IPS-NIHi11 (cell line): ENCODE measurements around the gene PRDX5.

ENCODE experiments used
- DNase-seq: peaks from one replicate; pipeline ENCODE4 v3.0.0; 2012; ENCODE audit warnings: mixed read lengths, low spot score

PRDX5 gene

DNA sequence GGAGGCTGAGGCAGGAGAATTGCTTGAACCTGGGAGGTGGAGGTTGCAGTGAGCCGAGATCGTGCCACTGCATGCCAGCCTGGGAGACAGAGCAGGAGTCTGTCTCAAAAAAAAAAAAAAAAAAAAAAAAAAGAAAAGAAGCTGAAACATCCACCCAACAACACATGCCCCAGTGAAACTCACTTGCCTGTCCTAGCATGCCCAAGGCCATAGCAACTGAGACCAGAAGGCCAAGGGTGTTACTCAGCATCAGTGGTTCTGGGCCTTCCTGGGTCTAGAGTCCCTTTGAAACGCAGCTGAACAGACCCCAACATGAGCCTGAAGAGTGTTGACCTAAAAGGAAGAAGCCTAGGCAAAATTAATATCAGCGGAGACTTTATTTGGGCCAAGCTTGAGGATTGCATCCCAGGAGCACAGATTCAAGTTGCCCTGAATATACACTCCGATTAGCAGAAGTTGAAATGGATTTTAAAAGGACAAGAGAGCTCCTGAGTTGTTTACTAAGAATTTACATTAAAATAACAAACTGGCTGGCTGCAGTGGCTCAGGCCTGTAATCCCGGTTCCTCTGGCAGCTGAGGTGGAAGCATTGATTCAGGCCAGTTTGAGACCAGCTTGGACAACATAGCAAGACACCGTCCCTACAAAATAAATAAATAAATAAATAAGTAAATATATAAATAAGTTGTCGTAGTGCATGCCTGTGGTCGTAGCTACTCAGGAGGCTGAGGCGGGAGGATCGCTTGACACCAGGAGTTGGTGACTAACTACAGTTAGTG lies 7.0 kb downstream of the PRDX5 start:
- no peak for DNase-seq

DNA sequence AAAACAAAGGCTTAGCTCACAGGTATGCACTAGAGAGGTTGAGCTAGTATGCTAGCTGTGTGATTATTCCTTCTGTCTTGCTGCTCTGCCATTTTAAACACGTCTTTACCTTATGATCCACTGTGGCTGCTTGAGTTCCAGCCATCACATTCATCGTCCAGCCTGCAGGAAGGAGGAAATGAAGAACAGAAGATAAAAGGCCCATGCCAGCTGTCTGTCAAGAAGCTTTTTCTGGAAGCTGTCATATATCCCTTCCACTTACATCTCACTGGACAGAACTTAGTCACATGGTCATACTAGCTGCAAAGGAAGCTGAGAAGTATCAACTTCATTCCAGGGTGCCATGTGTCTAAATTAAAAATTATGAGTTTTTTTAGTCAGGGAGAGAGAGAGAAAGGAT lies 9.5 kb downstream of the PRDX5 start:
- no peak for DNase-seq

DNA sequence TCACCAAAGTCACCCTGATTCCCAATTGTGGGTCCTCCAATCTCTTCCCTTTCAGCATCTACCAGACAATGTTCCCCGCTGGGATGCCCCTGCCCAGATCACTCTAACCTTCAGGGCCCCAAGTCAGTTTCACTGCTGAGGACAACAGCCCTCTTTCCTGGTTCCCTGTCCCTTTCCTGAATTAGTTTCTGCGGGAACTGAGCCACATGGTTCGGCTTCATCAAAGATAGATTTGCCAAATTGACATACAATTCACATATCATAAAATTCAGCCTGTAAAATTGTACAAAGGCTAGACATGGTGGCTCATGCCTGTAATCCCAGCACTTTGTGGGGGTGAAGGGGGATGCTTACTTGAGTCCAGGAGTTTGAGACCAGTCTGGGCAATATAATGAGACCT lies 10.1 kb downstream of the PRDX5 start:
- no peak for DNase-seq

DNA sequence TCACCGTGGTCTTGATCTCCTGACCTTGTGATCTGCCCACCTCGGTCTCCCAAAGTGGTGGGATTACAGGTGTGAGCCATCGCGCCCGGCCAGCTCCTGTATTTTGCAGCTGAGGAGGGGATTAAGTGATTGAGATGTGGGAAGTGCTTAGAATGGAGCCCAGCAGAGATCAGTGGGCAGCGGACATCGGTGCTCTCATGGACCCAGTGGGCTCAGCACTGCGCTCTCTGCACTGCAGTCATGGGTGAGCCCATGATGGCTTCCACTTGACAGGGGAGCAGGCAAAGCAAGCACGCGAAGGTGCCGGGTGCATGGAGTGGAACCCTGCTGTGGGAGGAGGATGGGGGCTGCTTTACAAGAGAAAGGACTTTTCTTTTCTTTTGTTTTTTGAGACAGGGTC lies 13.0 kb downstream of the PRDX5 start:
- no peak for DNase-seq

DNA sequence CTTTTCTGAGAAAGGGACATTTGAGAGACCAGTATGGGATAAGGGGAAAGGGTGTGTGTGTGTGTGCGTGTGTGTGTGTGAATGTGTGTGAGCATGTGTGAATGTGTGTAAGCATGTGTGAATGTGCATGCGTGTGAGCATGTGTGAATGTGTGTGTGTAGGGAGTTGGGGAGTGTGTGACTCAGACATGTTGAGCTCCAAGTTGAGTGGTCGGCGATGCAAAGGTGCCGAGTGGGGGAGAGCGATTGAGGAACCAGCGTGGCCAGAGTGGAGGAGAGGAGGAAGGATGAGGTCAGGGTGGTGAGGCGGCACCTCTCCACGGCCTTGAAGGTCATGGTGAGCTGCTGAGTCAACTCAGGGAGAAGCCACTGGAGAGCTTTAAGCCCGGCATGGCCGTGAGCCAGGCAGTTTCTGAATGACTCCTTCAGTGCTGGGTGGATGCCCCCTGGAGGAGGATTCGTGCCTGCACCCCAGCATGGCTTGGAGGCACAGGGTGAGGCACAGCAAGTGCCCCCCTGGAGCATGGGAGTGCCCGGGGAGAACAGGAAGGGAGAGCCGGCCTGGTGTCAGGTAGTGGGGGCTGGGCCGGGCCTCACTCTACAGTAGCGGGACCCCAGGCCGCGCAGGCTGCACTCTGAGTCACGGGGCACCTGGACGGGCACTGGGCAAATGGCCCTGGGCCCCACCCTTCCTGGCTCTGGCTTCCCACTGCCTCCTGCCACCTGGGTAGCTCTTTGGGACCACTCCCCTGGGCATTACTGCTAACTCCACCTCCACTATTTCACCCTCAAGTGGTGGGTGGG lies 13.8 kb downstream of the PRDX5 start:
- peak; percentile 74 for DNase-seq

DNA sequence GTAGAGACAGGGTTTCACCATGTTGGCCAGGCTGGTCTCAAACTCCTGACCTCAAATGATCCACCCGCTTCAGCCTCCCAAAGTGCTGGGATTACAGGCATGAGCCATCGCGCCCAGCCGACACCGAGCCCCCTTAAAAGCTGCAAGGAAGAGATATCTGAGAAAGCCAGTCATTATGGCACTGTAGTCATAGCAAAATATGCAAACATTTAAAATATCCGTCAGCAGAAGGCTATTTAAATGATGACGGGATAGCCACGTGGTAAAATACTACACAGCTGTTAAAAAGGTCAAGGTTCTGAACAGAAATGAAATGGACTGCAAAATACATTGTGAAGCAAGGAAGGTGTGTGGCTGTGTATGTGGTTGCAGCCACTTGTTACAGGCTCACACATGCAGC lies 15.6 kb downstream of the PRDX5 start:
- DNase-seq, result no peak

DNA sequence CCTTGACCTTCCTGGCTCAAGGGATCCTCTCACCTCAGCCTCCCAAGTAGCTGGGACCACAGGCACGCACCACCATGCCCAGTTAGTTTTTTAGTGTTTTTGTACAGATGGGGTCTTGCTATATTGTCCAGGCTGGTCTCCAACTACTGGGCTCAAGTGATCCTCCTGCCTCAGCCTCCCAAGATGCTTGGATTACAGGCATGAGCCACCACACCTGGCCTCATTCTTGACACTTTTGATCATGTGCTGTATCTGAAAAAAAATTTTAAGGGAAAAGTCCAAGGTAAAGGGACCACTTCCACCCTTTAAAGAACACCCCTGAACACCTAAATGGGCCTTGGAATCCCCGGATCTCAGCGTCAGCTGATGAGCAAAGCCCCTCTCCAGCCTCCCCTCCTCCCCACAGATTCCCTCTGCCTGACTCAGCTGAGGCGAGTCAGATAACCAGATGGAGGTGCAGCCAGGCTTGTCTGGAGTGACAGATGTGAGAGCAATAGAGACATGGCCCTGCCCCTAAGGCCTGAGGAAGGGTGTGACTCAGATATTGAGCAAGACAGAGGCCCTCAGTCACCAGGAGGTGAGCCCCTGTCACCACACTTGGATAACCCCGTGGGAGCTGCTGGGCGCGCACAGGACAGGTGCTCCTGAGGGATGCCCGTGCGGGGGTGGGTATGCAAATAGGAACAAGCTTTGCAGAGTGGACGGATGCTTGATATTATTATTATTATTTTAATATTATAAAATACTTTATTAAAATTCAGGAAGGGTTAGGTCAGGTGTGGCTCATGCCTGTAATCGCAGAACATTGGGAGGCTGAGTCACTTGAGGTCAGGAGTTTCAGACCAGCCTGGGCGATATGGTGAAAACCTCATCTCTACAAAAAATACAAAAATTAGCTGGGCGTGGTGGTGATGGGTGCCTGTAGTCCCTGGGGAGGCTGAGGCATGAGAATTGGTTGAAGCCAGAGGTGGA lies 17.1 kb downstream of the PRDX5 start:
- DNase-seq, result peak; percentile 70

DNA sequence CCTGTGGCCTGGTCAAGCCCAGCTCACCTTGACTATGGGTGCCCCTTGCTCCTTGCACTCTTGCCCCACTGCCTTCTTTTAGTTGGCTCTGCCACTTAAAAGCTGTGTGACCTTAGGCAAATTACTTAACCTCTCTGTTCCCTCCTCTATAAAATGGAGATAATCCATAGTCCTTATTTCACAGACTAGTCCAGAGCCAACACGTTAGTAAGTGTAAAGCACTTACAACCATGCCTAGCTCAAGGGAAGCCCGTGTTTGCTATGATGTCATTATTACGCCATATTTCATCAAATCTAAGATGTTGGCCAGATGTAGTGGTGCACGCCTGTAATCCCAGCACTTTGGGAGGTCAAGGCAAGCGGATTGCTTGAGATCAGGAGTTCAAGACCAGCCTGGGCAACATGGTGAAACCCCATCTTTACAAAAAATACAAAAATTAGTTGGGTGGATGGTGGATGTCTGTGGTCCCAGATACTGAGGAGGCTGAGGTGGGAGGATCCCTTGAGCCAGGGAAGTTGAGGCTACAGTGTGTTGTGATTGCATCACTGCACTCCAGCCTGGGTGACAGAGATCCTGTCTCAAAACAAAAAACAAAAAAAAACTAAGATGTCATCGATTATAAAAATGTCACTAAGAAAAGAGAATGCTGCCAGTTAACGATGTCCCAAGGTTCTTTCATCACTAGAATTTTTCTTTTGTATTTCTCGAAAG lies 19.8 kb downstream of the PRDX5 start:
- DNase-seq, result no peak

DNA sequence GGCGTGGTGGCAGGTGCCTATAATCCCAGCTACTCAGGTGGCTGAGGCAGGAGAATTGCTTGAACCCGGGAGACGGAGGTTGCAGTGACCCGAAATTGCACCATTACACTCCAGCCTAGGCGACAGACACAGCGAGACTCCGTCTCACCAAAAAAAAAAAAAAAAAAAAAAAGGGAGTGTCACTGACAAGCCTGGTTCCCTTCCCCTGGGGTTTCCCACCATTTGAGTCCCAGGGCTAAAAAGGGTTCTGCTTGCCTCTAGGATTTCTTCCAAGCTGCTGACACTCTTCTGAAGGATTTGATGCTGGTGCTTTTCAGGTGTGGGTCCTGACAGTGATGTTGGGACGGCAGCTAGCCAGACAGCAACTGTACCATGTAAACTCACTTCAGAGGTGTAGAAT lies 20.8 kb downstream of the PRDX5 start:
- no peak for DNase-seq

DNA sequence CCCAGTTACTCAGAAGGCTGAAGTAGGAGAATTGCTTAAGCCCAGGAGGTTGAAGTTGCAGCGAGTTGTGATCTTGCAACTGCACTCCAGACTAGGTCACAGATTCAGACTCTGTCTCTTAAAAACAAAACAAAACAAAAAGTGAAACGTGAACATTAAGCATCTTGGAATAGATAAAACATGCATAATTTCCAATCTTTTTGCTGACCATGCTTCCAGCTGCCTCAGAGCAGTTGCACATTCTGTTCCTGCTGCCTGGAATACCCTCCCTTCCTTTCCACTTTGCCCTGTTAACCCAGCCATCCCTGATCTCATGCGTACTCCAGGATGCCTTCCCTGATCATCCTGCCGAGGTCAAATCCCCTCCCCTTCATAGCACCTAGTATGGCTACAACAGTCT lies 21.4 kb downstream of the PRDX5 start:
- no peak for DNase-seq

DNA sequence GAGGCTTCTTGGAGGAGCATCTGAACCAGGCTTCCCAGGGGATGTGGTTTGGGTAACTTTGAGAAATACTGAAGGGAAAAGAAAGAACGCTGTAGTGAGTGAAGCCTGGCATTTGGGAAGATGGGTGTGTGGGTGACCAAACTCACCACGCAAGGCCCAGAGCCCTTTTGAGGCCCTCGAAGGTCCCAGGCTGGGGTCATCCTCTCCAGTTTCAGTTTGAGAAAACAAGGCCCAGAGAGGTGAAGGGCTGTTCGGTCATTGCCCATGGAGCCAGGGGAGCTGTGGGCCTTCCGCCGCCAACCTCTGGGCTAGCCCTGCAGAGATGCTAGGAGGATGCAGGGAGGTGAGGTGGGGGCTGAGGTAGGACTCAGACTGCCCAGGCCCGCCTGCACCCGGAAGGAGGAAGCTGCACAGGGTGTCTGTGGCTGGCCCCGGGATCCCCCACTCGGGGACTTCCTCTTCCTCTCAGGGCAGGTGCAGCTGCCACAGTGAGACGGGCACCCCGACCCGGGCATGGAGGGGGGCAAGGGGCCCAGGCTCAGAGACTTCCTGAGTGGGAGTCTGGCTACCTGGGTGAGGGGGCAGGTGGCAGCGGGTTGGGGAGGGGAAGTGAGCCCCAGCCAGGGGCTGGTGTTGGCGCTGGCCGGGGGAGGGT lies 22.0 kb downstream of the PRDX5 start, which contains the start of gene CCDC88B:
TSS of gene CCDC88B (plus strand) at position 451 of the 655 bp plus-strand sequence. CDS start at position 514, 63 bp downstream.
- no peak for DNase-seq

DNA sequence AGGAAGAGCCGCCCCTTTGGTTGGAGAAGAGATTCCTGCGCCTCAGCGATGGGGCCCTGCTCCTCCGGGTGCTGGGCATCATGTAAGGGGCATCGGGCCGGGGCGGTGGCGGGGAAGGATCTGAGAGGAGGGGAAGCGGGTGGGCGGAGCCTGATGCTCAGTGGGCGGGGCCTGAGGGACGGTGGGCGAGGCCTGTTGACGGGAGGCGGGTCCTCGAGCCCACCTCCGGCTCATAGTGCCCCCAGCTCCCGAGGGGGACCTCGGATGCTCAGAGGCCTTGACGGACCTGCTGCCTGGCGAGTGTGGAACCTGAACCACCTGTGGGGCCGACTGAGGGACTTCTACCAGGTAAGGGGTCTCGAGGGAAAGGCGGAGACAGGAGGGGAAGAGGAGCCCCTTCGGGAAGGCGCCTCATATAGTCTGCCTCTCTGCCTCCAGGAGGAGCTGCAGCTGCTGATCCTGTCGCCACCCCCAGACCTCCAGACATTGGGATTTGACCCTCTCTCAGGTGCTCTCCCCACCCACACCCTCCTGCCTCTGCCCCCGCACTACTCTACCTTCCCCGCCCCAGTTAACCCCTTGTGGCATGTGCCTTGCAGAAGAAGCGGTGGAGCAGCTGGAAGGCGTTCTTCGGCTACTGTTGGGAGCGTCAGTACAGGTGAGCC lies 22.9 kb downstream of the PRDX5 start:
- DNase-seq, result peak; percentile 88

DNA sequence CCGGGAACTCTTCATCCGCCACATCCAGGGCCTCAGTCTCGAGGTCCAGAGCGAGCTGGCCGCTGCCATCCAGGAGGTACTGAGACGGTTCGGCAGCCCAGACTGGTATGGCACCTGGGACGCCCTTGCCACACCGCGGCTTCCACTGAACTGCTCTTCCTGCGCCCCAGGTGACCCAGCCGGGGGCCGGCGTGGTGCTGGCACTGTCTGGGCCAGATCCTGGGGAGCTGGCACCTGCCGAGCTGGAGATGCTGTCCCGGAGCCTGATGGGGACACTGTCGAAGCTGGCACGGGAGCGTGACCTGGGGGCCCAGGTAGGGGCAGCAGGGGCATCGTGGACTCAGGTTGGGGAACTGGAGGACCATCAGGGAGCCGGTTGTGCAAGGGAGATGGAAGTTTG lies 23.5 kb downstream of the PRDX5 start:
- DNase-seq, result no peak

DNA sequence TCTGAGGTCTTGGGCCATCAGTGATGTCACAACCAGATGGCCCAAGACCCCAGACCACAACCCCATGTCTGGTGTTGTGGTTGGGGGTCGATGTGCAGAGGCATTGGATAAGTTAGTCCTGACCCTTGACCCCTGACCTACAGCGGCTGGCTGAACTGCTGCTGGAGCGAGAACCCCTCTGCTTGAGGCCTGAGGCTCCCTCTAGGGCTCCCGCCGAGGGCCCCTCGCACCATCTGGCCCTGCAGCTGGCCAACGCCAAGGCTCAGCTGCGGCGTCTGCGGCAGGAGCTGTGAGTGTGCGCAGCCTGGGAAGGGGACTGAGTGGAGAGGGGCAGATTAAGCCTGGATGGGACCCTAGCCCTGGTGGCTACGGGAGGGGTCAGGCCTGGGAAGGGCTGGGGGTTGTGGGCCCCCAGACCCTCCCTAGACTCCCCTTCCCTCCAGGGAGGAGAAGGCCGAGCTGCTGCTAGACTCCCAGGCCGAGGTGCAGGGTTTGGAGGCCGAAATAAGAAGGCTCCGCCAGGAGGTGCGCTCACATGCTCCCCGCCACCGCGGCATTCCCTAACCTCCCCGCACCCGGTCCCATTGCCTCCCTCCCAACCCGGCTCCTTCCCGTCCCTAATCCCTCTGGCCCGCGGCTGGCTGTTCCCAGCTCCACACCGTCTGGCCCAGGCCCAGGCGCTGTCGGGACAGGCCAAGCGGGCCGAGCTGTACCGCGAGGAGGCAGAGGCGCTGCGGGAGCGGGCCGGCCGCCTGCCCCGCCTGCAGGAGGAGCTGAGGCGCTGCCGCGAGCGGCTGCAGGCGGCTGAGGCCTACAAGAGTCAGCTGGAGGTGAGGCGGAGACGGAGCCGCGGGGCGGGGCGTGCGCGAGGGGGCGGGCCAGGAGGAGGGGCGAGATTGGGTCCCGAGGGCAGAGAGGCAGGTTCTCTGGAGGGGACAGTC lies 24.2 kb downstream of the PRDX5 start:
- DNase-seq, result peak; percentile 96

DNA sequence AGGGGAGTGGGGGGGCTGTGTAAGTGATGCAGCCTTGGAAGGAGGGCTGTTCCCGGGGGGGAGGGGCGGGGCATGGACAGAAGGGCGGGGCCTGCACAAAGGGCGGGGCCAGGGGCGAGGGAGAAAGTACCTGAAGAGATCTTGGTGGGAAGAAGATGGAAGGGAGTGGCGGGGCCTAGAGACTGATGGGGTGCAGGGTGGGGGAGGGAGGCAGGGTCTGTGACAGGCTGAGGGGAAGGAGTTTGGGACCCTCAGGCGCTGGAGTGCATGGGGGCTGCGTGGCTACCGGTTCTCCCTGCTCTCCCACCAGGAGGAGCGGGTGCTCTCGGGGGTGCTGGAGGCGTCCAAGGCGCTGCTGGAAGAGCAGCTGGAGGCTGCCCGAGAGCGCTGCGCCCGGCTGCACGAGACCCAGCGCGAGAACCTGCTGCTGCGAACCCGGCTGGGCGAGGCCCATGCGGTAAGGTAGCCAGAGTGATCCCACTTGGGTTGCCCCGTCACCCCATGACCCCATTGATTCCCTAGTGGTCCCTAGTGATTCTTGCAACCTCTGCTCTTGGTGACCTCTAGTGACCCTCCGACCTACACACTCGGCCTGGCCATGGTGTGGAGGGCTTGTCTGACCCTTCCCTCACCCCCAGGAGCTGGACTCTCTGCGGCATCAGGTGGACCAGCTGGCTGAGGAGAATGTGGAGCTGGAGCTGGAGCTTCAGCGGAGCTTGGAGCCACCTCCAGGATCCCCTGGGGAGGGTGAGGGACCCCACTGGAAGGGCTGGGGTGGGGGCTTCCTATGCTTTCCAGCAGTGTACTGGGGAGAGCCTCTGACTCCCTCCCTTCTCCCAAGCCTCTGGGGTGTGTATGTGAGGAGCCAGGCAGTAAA lies 25.2 kb downstream of the PRDX5 start:
- peak; percentile 83 for DNase-seq

DNA sequence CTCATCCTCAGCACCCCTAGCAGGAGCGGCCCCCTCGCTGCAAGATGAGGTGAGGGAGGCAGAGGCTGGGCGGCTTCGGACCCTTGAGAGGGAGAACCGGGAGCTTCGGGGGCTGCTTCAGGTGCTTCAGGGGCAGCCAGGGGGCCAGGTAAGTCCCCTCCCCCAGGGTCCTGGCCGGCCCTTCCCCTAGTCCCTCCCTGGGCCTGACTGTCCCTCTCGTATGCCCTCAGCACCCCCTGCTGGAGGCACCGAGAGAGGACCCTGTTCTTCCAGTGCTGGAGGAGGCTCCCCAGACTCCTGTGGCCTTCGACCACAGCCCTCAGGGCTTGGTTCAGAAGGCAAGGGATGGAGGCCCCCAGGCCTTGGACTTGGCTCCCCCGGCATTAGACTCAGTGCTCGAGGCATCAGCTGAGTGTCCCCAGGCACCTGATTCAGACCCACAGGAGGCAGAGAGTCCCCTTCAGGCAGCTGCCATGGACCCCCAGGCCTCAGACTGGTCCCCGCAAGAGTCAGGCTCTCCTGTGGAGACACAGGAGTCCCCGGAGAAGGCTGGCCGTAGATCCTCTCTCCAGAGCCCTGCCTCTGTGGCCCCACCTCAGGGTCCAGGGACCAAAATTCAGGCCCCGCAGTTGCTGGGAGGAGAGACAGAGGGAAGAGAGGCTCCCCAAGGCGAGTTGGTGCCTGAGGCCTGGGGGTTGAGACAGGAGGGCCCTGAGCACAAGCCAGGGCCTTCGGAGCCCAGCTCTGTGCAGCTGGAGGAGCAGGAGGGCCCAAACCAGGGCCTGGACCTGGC lies 26.0 kb downstream of the PRDX5 start:
- DNase-seq, result no peak

DNA sequence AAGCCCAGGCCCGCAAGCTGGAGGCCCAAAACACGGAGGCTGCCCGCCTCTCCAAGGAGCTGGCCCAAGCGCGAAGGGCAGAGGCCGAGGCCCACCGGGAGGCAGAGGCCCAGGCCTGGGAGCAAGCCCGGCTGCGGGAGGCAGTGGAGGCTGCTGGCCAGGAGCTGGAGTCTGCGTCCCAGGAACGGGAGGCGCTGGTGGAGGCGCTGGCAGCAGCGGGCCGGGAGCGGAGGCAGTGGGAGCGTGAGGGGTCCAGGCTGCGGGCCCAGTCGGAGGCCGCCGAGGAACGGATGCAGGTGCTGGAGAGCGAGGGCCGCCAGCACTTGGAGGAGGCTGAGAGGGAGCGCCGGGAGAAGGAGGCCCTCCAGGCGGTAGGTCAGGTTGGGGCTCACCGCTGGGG lies 26.9 kb downstream of the PRDX5 start:
- DNase-seq, result no peak
